ENCODE measurements around the gene SH3BP5L.
"Not testable (repeated sequence)": the region's sequence is repeated elsewhere in the genome, so short reads cannot be mapped to it uniquely, and the experiment has no call there.

The SH3BP5L gene

GRCh38 chr1:248850536-248851251 lies 25.0 kb upstream of the SH3BP5L start:
- no peak for DNase-seq (ENCODE audit: low read depth)

GRCh38 chr1:248850124-248850523 lies 24.4 kb upstream of the SH3BP5L start:
- DNase-seq (ENCODE audit: low read depth) = no peak

- DNase-seq (ENCODE audit: low read depth) = no peak
These were observed 23.9 kb upstream of the SH3BP5L start for GRCh38 chr1:248849637-248850036.

GRCh38 chr1:248849152-248849551 lies 23.4 kb upstream of the SH3BP5L start:
- DNase-seq (ENCODE audit: low read depth) = no peak

GRCh38 chr1:248848602-248849001 lies 22.9 kb upstream of the SH3BP5L start:
- no peak for DNase-seq (ENCODE audit: low read depth)

GRCh38 chr1:248847956-248848561 lies 22.3 kb upstream of the SH3BP5L start:
- DNase-seq (ENCODE audit: low read depth) = no peak

GRCh38 chr1:248847181-248847955 lies 21.7 kb upstream of the SH3BP5L start:
- no peak for DNase-seq (ENCODE audit: low read depth)

- DNase-seq (ENCODE audit: low read depth) = no peak
These were observed 18.8 kb upstream of the SH3BP5L start for GRCh38 chr1:248844526-248844925.

- DNase-seq (ENCODE audit: low read depth) = no peak
These were observed 18.0 kb upstream of the SH3BP5L start for GRCh38 chr1:248843687-248844086.

GRCh38 chr1:248842781-248843331 lies 17.1 kb upstream of the SH3BP5L start:
- DNase-seq (ENCODE audit: low read depth) = no peak

- peak; percentile 54 for DNase-seq (ENCODE audit: low read depth)
These were observed 16.1 kb upstream of the SH3BP5L start for GRCh38 chr1:248841702-248842395.

GRCh38 chr1:248840946-248841345 lies 15.2 kb upstream of the SH3BP5L start:
- no peak for DNase-seq (ENCODE audit: low read depth)

GRCh38 chr1:248839168-248839555 lies 13.4 kb upstream of the SH3BP5L start:
- DNase-seq (ENCODE audit: low read depth) = no peak

GRCh38 chr1:248838357-248839167 lies 12.8 kb upstream of the SH3BP5L start:
- DNase-seq (ENCODE audit: low read depth) = peak; percentile 73

- DNase-seq (ENCODE audit: low read depth) = peak; percentile 96
These were observed 12.2 kb upstream of the SH3BP5L start, which contains the start of gene ZNF672 for GRCh38 chr1:248837781-248838356. TSS of gene ZNF672 (plus strand) at chr1:248838224. CDS start at chr1:248847275, 9,051 bp downstream.

- no peak for DNase-seq (ENCODE audit: low read depth)
These were observed 11.5 kb upstream of the SH3BP5L start for GRCh38 chr1:248837045-248837780.

GRCh38 chr1:248834343-248834940 lies 8.7 kb upstream of the SH3BP5L start:
- DNase-seq (ENCODE audit: low read depth) = no peak

GRCh38 chr1:248831842-248832241 lies 6.1 kb upstream of the SH3BP5L start:
- DNase-seq (ENCODE audit: low read depth) = no peak

GRCh38 chr1:248830718-248831017 lies 5.0 kb upstream of the SH3BP5L start:
- not testable (repeated sequence) for DNase-seq (ENCODE audit: low read depth)

- peak; percentile 98 for DNase-seq (ENCODE audit: low read depth)
These were observed 3.1 kb upstream of the SH3BP5L start for GRCh38 chr1:248828845-248829244.
